Parathyroid adenoma (tissue), 2 donors: ENCODE results near the gene NRXN3.

Source experiments
- H2AFZ ChIP-seq: fragments of 300-600 bp; sonication (generic); one replicate; pipeline ENCODE4 v1.7.0; 2017; ENCODE audit warnings: antibody characterized with exemption, mild to moderate bottlenecking
- H3K27ac ChIP-seq: fragments of 300-600 bp; sonication (generic); one replicate; pipeline ENCODE4 v1.7.0; 2017
- H3K27me3 ChIP-seq: fragments of 300-600 bp; sonication (generic); one replicate; pipeline ENCODE4 v1.7.0; 2017; ENCODE audit warnings: low read length; ENCODE audit not compliant: control insufficient read depth, insufficient read depth
- H3K36me3 ChIP-seq: fragments of 300-600 bp; sonication (generic); one replicate; pipeline ENCODE4 v1.7.0; 2017; ENCODE audit warnings: low read length; ENCODE audit not compliant: control insufficient read depth, insufficient read depth
- H3K4me1 ChIP-seq: fragments of 300-600 bp; sonication (generic); one replicate; pipeline ENCODE4 v1.7.0; 2017; ENCODE audit warnings: control low read depth
- H3K4me2 ChIP-seq: fragments of 300-600 bp; sonication (generic); one replicate; pipeline ENCODE4 v1.7.0; 2017; ENCODE audit warnings: low read length
- H3K4me3 ChIP-seq: fragments of 300-600 bp; sonication (generic); one replicate; pipeline ENCODE4 v1.7.0; 2017; ENCODE audit warnings: low read depth, low read length
- H3K79me2 ChIP-seq: fragments of 300-600 bp; sonication (generic); one replicate; pipeline ENCODE4 v1.7.0; 2017; ENCODE audit warnings: control low read depth
- H3K9ac ChIP-seq: fragments of 300-600 bp; sonication (generic); one replicate; pipeline ENCODE4 v1.7.0; 2017; ENCODE audit warnings: mild to moderate bottlenecking
- H3K9me3 ChIP-seq: fragments of 300-600 bp; sonication (generic); one replicate; pipeline ENCODE4 v1.7.0; 2017; ENCODE audit warnings: low read length; ENCODE audit not compliant: control insufficient read depth
- CTCF ChIP-seq: fragments of 300-600 bp; sonication (generic); IDR thresholded peaks from one replicate; pipeline ENCODE4 v1.7.0; 2017; ENCODE audit warnings: antibody characterized with exemption, mild to moderate bottlenecking
- donor health status: primary hyperparathyroidism.

NRXN3 gene

GRCh38 chr14:79480212-79480611 is 1310.0 kb downstream of the NRXN3 start:
- no peak overlapping the region for H3K4me2 ChIP-seq
- no peaks in the 10 kb centered on the region for H3K9me3 ChIP-seq
- no peaks in the 10 kb centered on the region for H3K27me3 ChIP-seq
- no peak overlapping the region for H3K4me3 ChIP-seq
- TF ChIP-seq CTCF: no peak
- no peaks in the 10 kb centered on the region for H3K36me3 ChIP-seq
- H3K4me1 ChIP-seq: peaks cover 2% of the 10 kb centered on the region
- no peak overlapping the region for H3K9ac ChIP-seq
- no peak overlapping the region for H2AFZ ChIP-seq
- peaks cover 27% of the 10 kb centered on the region for H3K79me2 ChIP-seq
- H3K27ac ChIP-seq: no peak overlapping the region

GRCh38 chr14:79482825-79483224 is 1312.7 kb downstream of the NRXN3 start:
- Histone ChIP-seq H3K9ac (no peak overlapping the region), H2AFZ (no peak overlapping the region), H3K27ac (no peak overlapping the region), H3K4me1 (peaks cover 2% of the 10 kb centered on the region), H3K27me3 (no peaks in the 10 kb centered on the region), H3K36me3 (no peaks in the 10 kb centered on the region), H3K9me3 (no peaks in the 10 kb centered on the region), H3K4me2 (no peak overlapping the region), H3K4me3 (no peak overlapping the region), H3K79me2 (peaks cover 20% of the 10 kb centered on the region)
- no peak for TF ChIP-seq CTCF

- Histone ChIP-seq H3K79me2 (peaks cover 20% of the 10 kb centered on the region), H3K27me3 (no peaks in the 10 kb centered on the region), H3K36me3 (no peaks in the 10 kb centered on the region), H3K4me3 (no peak overlapping the region), H2AFZ (no peak overlapping the region), H3K9ac (no peak overlapping the region), H3K9me3 (no peaks in the 10 kb centered on the region), H3K4me2 (no peak overlapping the region), H3K27ac (no peak overlapping the region), H3K4me1 (peaks cover 2% of the 10 kb centered on the region)
- no peak for TF ChIP-seq CTCF
Measured at GRCh38 chr14:79483477-79484388, 1313.6 kb downstream of the NRXN3 start.

GRCh38 chr14:79487632-79488031 is 1317.5 kb downstream of the NRXN3 start:
- H3K9me3 ChIP-seq: no peaks in the 10 kb centered on the region
- no peak overlapping the region for H3K9ac ChIP-seq
- TF ChIP-seq CTCF: no peak
- no peak overlapping the region for H3K4me2 ChIP-seq
- peaks cover 8% of the 10 kb centered on the region for H3K79me2 ChIP-seq
- H2AFZ ChIP-seq: no peak overlapping the region
- peaks cover 2% of the 10 kb centered on the region for H3K4me1 ChIP-seq
- no peak overlapping the region for H3K27ac ChIP-seq
- H3K27me3 ChIP-seq: no peaks in the 10 kb centered on the region
- no peaks in the 10 kb centered on the region for H3K36me3 ChIP-seq
- no peak overlapping the region for H3K4me3 ChIP-seq

GRCh38 chr14:79491161-79491560 is 1321.0 kb downstream of the NRXN3 start:
- peaks cover 8% of the 10 kb centered on the region for H3K79me2 ChIP-seq
- no peaks in the 10 kb centered on the region for H3K27me3 ChIP-seq
- H3K9ac ChIP-seq: no peak overlapping the region
- H3K4me3 ChIP-seq: no peak overlapping the region
- TF ChIP-seq CTCF: no peak
- H3K4me1 ChIP-seq: no peaks in the 10 kb centered on the region
- no peaks in the 10 kb centered on the region for H3K36me3 ChIP-seq
- H3K4me2 ChIP-seq: no peak overlapping the region
- H3K9me3 ChIP-seq: no peaks in the 10 kb centered on the region
- no peak overlapping the region for H2AFZ ChIP-seq
- H3K27ac ChIP-seq: no peak overlapping the region
